GM23248 (cell line): ENCODE results near the gene NKG7.

ENCODE experiments used
- EZH2 ChIP-seq: fragments of 200-600 bp; sonication (generic); IDR thresholded peaks from 2 replicates; pipeline ENCODE4 v1.6.1; 2018; ENCODE audit warnings: antibody characterized with exemption, mild to moderate bottlenecking; ENCODE audit not compliant: insufficient read depth, poor library complexity, severe bottlenecking
- EZH2phosphoT487 ChIP-seq: fragments of 200-600 bp; sonication (generic); IDR thresholded peaks from 2 replicates; pipeline ENCODE4 v1.6.1; 2018; ENCODE audit warnings: antibody characterized with exemption, moderate library complexity, mild to moderate bottlenecking, low read depth; ENCODE audit not compliant: insufficient read depth

DNA sequence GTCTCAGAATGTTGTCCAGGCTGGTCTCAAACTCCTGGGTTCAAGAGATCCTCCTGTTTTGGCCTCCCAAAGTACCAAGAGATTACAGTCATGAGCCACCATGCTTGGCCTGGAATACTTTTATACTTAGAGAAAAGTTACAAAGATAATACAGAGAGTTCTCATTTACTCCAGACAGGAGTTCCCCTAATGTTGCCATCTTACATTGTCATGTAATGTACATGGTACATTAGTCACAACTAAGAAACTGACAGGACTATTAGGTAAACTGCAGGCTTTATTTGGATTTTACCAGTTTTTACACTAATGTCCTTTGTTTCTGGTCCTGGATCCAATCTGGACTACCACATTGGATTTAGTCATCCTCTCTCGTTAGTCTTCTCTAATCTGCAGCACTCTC, 20.2 kb upstream of the NKG7 start:
- TF ChIP-seq EZH2phosphoT487 (no peak), EZH2 (no peak)
